ENCODE data around the gene LLGL2.
"Not testable (repeated sequence)": the region's sequence is repeated elsewhere in the genome, so short reads cannot be mapped to it uniquely, and the experiment has no call there.

Gene LLGL2

GRCh38 chr17:75590849-75591721 is 65.6 kb downstream of the LLGL2 start:
- H3K79me2 ChIP-seq (ENCODE audit: low read length) = no peaks in the 10 kb centered on the region
- no peaks in the 10 kb centered on the region for H3K9me3 ChIP-seq (ENCODE audit: insufficient read depth, low read length)
- H3K4me2 ChIP-seq (ENCODE audit: low read length) = no peak overlapping the region
- no peaks in the 10 kb centered on the region for H3K36me3 ChIP-seq (replicated peaks; ENCODE audit: low read depth, low read length)
- peaks cover 13% of the 10 kb centered on the region for H3K27me3 ChIP-seq (ENCODE audit: low read depth, low read length)
- H3K9ac ChIP-seq (ENCODE audit: low read length) = no peak overlapping the region
- peaks cover 3% of the 10 kb centered on the region; the same call in 1 of the 2 replicates for H3K4me1 ChIP-seq (ENCODE audit: low read length)
- no peak overlapping the region for H3K4me3 ChIP-seq (ENCODE audit: low read length)
- no peak overlapping the region for H3K27ac ChIP-seq (ENCODE audit: low read length)
- H4K20me1 ChIP-seq (ENCODE audit: insufficient read depth, low read length) = no peaks in the 10 kb centered on the region
- H2AFZ ChIP-seq (ENCODE audit: low read depth, low read length) = no peak overlapping the region
- TF ChIP-seq EZH2phosphoT487 (IDR thresholded peaks at IDR 0.05; ENCODE audit: low read depth) = no peak
- no peak for TF ChIP-seq CTCF (IDR thresholded peaks at IDR 0.05; ENCODE audit: low read depth, low read length)

GRCh38 chr17:75591722-75592302 is 66.3 kb downstream of the LLGL2 start:
- Histone ChIP-seq H3K27me3 (ENCODE audit: low read depth, low read length) (peaks cover 13% of the 10 kb centered on the region), H3K4me2 (ENCODE audit: low read length) (no peak overlapping the region), H3K79me2 (ENCODE audit: low read length) (no peaks in the 10 kb centered on the region), H2AFZ (ENCODE audit: low read depth, low read length) (no peak overlapping the region), H3K9ac (ENCODE audit: low read length) (no peak overlapping the region), H3K4me1 (ENCODE audit: low read length) (peaks cover 3% of the 10 kb centered on the region; the same call in 1 of the 2 replicates), H3K4me3 (ENCODE audit: low read length) (no peak overlapping the region), H3K27ac (ENCODE audit: low read length) (no peak overlapping the region), H3K9me3 (ENCODE audit: insufficient read depth, low read length) (no peaks in the 10 kb centered on the region), H4K20me1 (ENCODE audit: insufficient read depth, low read length) (no peaks in the 10 kb centered on the region), H3K36me3 (replicated peaks; ENCODE audit: low read depth, low read length) (no peaks in the 10 kb centered on the region)
- no peak for TF ChIP-seq CTCF (IDR thresholded peaks at IDR 0.05; ENCODE audit: low read depth, low read length)
- TF ChIP-seq EZH2phosphoT487 (IDR thresholded peaks at IDR 0.05; ENCODE audit: low read depth) = no peak

GRCh38 chr17:75592348-75593020 is 67.0 kb downstream of the LLGL2 start:
- Histone ChIP-seq H3K9ac (ENCODE audit: low read length) (no peak overlapping the region), H3K4me1 (ENCODE audit: low read length) (peaks cover 3% of the 10 kb centered on the region; the same call in 1 of the 2 replicates), H3K79me2 (ENCODE audit: low read length) (no peaks in the 10 kb centered on the region), H3K27ac (ENCODE audit: low read length) (no peak overlapping the region), H3K4me3 (ENCODE audit: low read length) (no peak overlapping the region), H3K9me3 (ENCODE audit: insufficient read depth, low read length) (no peaks in the 10 kb centered on the region), H3K4me2 (ENCODE audit: low read length) (no peak overlapping the region), H3K27me3 (ENCODE audit: low read depth, low read length) (peaks cover 13% of the 10 kb centered on the region), H4K20me1 (ENCODE audit: insufficient read depth, low read length) (no peaks in the 10 kb centered on the region), H3K36me3 (replicated peaks; ENCODE audit: low read depth, low read length) (no peaks in the 10 kb centered on the region), H2AFZ (ENCODE audit: low read depth, low read length) (no peak overlapping the region)
- no peak for TF ChIP-seq CTCF (IDR thresholded peaks at IDR 0.05; ENCODE audit: low read depth, low read length)
- no peak for TF ChIP-seq EZH2phosphoT487 (IDR thresholded peaks at IDR 0.05; ENCODE audit: low read depth)

GRCh38 chr17:75593430-75593829 is 67.9 kb downstream of the LLGL2 start:
- not testable (repeated sequence) for H3K4me3 ChIP-seq (ENCODE audit: low read length); H3K4me1 ChIP-seq (ENCODE audit: low read length); H3K9me3 ChIP-seq (ENCODE audit: insufficient read depth, low read length); H4K20me1 ChIP-seq (ENCODE audit: insufficient read depth, low read length); H3K4me2 ChIP-seq (ENCODE audit: low read length); H3K79me2 ChIP-seq (ENCODE audit: low read length); H3K9ac ChIP-seq (ENCODE audit: low read length); H2AFZ ChIP-seq (ENCODE audit: low read depth, low read length); H3K36me3 ChIP-seq (replicated peaks; ENCODE audit: low read depth, low read length); H3K27ac ChIP-seq (ENCODE audit: low read length)
- peaks cover 13% of the 10 kb centered on the region for H3K27me3 ChIP-seq (ENCODE audit: low read depth, low read length)

All from OCI-LY3 (cell line).